Small intestine (tissue), 7 donors: ENCODE measurements around the gene PEDS1. TPM values are rescaled to one million over a fixed set of nuclear protein-coding genes. Genes with fewer than 3 reads are reported as not detected.

Experiments
- DNase-seq, 2 donors: peaks; one replicate each; pipeline versions ENCODE4 v3.0.0 to v3.0.0-alpha.2; 2013
- FAIRE-seq: peaks from 2 replicates; lab custom pipeline; 2012; peaks lifted over from hg19 to GRCh38; lab: Jason Lieb, UNC
- H3K27ac ChIP-seq, 3 donors: one replicate each; pipeline ENCODE4 v1.5.1; 2013; ENCODE audit warnings: low read length in 2 of 3, mild to moderate bottlenecking in 2 of 3, control low read depth in 1 of 3, inconsistent platforms in 1 of 3, low read depth in 1 of 3, moderate library complexity in 1 of 3
- H3K27me3 ChIP-seq, 3 donors: one replicate each; pipeline ENCODE4 v1.6.1; 2013; ENCODE audit warnings: low read length in 3 of 3, inconsistent platforms in 1 of 3; ENCODE audit not compliant: control insufficient read depth in 3 of 3, insufficient read depth in 3 of 3
- H3K36me3 ChIP-seq, 3 donors: one replicate each; pipeline ENCODE4 v1.6.1; 2013; ENCODE audit warnings: low read length in 3 of 3, inconsistent platforms in 1 of 3, low read depth in 1 of 3, mild to moderate bottlenecking in 1 of 3, moderate library complexity in 1 of 3; ENCODE audit not compliant: control insufficient read depth in 3 of 3, insufficient read depth in 2 of 3
- H3K4me1 ChIP-seq, 3 donors: one replicate each; pipeline ENCODE4 v1.6.1; 2013; ENCODE audit warnings: low read length in 2 of 3, inconsistent platforms in 1 of 3, low read depth in 1 of 3, mild to moderate bottlenecking in 1 of 3, moderate library complexity in 1 of 3; ENCODE audit not compliant: control insufficient read depth in 3 of 3, insufficient read depth in 2 of 3
- H3K4me3 ChIP-seq, 3 donors: one replicate each; pipeline ENCODE4 v1.5.1; 2013; ENCODE audit warnings: low read length in 3 of 3, control low read depth in 1 of 3, inconsistent platforms in 1 of 3, low read depth in 1 of 3, mild to moderate bottlenecking in 1 of 3, moderate library complexity in 1 of 3
- H3K9me3 ChIP-seq, 2 donors: one replicate each; pipeline ENCODE4 v1.6.1; 2013; ENCODE audit warnings: low read depth in 1 of 2, low read length in 1 of 2; ENCODE audit not compliant: control insufficient read depth in 2 of 2, insufficient read depth in 1 of 2
- WGBS, 3 donors: extraction: QIAGEN DNeasy Blood & Tissue Kit; methylation state at CpG; one replicate each; pipeline ENCODE4 v1.1.7; 2013; 5-methylcytosine and 5-hydroxymethylcytosine counted together
- polyA plus RNA-seq, 4 donors: library from polyadenylated mRNA; stranded (reverse) in 3 of 4; unstranded in 1 of 4; fragments of 200-250 nt in 3 of 4; fragments of 120-200 nt in 1 of 4; gene quantifications; one replicate each; pipeline versions ENCODE4 v1.2.1 to v1.2.3, GENCODE V29; 2013
- donor health status: healthy with polysubstance abuse.
- donor health status: control.
- donor health status: control.
- donor health status: Bipolar disorder and iron deficiency.
- donor health status: healthy.

Gene PEDS1
- polyA plus RNA-seq, 4 donors = 16.8 to 33.5 (median 19.4) TPM

- WGBS, 3 donors = 77 to 85% (median 80%) methylated on average over 10 of the region's 10 CpGs
These were observed 44.1 kb upstream of the PEDS1 start for GRCh38 chr20:50197463-50198179.

GRCh38 chr20:50196896-50197295 is 43.4 kb upstream of the PEDS1 start:
- FAIRE-seq (no peak), DNase-seq (no peak)
- peaks cover 0 to 6% of the 10 kb centered on the region in 2 donors for H3K9me3 ChIP-seq
- H3K4me1 ChIP-seq = peaks cover 3 to 19% (median 4%) of the 10 kb centered on the region in 3 donors
- H3K36me3 ChIP-seq = peaks cover 0 to 40% (median 0%) of the 10 kb centered on the region in 3 donors
- H3K27me3 ChIP-seq = no peaks in the 10 kb centered on the region
- no peak overlapping the region for H3K4me3 ChIP-seq
- peak overlapping the region in 1 of 3 donors; percentile 47 for H3K27ac ChIP-seq
- WGBS, 3 donors = 90 to 95% (median 91%) methylated on average over 6 of the region's 6 CpGs

More at GRCh38 chr20:50197463-50198179, 44.1 kb upstream of the PEDS1 start:
- H3K4me1 ChIP-seq = peaks cover 3 to 19% (median 4%) of the 10 kb centered on the region in 3 donors
- H3K4me3 ChIP-seq = no peak overlapping the region
- H3K27me3 ChIP-seq = no peaks in the 10 kb centered on the region
- H3K9me3 ChIP-seq = peaks cover 0 to 6% of the 10 kb centered on the region in 2 donors
- FAIRE-seq = no peak
- peak overlapping the region in 1 of 3 donors; percentile 47 for H3K27ac ChIP-seq
- peaks cover 0 to 39% (median 0%) of the 10 kb centered on the region in 3 donors for H3K36me3 ChIP-seq
- no peak for DNase-seq

GRCh38 chr20:50196248-50196647 is 42.7 kb upstream of the PEDS1 start:
- no peak for FAIRE-seq

DNA sequence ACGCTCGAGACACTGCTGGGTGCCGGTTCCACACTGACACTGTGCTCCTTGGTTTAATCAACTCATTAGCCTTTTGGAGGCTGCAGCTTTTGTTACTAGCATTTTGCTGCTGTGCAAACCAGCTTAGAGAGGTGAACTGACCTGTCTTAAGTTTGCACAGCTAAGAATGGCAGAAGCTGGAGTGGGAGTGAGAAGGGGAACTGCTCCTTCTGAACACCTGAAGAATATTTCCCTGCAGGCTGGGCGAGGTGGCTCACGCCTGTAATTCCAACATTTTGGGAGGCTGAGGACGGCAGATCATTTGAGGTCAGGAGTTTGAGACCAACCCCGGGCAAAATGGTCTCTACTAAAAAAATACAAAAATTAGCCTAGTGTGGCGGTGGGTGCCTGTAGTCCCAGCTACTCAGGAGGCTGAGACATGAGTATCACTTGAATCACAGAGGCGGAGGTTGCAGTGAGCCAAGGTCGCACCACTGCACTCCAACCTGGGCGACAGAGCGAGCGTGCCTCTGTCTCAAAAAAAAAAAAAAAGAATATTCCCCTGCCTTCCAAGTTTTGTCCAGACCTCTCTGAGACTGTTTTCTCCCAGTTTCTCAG is 42.1 kb upstream of the PEDS1 start:
- Histone ChIP-seq H3K36me3 (peaks cover 0 to 40% (median 0%) of the 10 kb centered on the region in 3 donors), H3K27ac (peak overlapping the region in 1 of 3 donors; percentile 18), H3K9me3 (peaks cover 0 to 6% of the 10 kb centered on the region in 2 donors), H3K4me3 (no peak overlapping the region), H3K4me1 (peaks cover 3 to 19% (median 4%) of the 10 kb centered on the region in 3 donors), H3K27me3 (no peaks in the 10 kb centered on the region)
- WGBS, 3 donors = 82 to 85% (median 85%) methylated on average over 13 of the region's 13 CpGs
- FAIRE-seq (no peak), DNase-seq (no peak)

More at GRCh38 chr20:50196248-50196647, 42.7 kb upstream of the PEDS1 start:
- Histone ChIP-seq H3K9me3 (peaks cover 0 to 6% of the 10 kb centered on the region in 2 donors), H3K36me3 (peaks cover 0 to 40% (median 0%) of the 10 kb centered on the region in 3 donors), H3K27ac (no peak overlapping the region), H3K4me3 (no peak overlapping the region), H3K27me3 (no peaks in the 10 kb centered on the region), H3K4me1 (peaks cover 3 to 19% (median 4%) of the 10 kb centered on the region in 3 donors)
- WGBS, 3 donors = 82 to 92% (median 92%) methylated on average over 4 of the region's 4 CpGs
- no peak for DNase-seq

GRCh38 chr20:50194831-50195523 is 41.5 kb upstream of the PEDS1 start:
- H3K27me3 ChIP-seq = no peaks in the 10 kb centered on the region
- DNase-seq = no peak
- peaks cover 0 to 6% of the 10 kb centered on the region in 2 donors for H3K9me3 ChIP-seq
- H3K36me3 ChIP-seq = peaks cover 0 to 40% (median 0%) of the 10 kb centered on the region in 3 donors
- H3K4me3 ChIP-seq = no peak overlapping the region
- 74 to 75% (median 74%) methylated on average over 8 of the region's 8 CpGs for WGBS, 3 donors
- H3K4me1 ChIP-seq = peaks cover 3 to 19% (median 4%) of the 10 kb centered on the region in 3 donors
- FAIRE-seq = no peak
- H3K27ac ChIP-seq = peak overlapping the region in 1 of 3 donors; percentile 86

DNA sequence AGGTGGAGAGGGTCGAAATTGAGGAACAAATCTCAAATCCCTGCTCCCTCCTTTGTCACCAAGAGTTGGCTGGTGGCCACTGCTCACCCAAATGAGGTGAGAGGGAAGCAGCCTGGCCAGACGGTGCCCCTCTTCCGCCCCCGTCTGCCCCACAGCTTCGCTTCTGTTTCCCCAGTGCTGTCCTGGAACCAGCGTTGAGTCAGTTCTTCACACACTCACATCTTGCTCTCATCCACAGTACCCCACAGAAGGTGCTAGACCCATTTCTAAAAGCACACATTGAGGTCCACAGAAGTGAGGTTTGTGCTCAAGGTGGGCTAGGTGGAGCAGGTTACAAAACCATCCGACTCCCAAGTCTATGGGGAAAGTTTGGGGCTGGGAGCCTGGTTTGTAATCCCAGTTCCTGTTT is 40.9 kb upstream of the PEDS1 start:
- H3K4me1 ChIP-seq = peaks cover 3 to 23% (median 4%) of the 10 kb centered on the region in 3 donors
- peaks cover 0 to under 1% of the 10 kb centered on the region in 2 donors for H3K9me3 ChIP-seq
- 66 to 77% (median 75%) methylated on average over 7 of the region's 7 CpGs for WGBS, 3 donors
- peak overlapping the region in 1 of 3 donors; percentile 92 for H3K4me3 ChIP-seq
- peak overlapping the region in 1 of 3 donors; percentile 86 for H3K27ac ChIP-seq
- no peaks in the 10 kb centered on the region for H3K27me3 ChIP-seq
- DNase-seq (no peak), FAIRE-seq (no peak)
- peaks cover 0 to 40% (median 0%) of the 10 kb centered on the region in 3 donors for H3K36me3 ChIP-seq

- no peaks in the 10 kb centered on the region for H3K27me3 ChIP-seq
- H3K4me3 ChIP-seq = peak overlapping the region; percentile 70 to 92 (median 92)
- no peak for FAIRE-seq
- no peaks in the 10 kb centered on the region for H3K9me3 ChIP-seq
- H3K4me1 ChIP-seq = peaks cover 3 to 28% (median 4%) of the 10 kb centered on the region in 3 donors
- peak overlapping the region in 1 of 3 donors; percentile 86 for H3K27ac ChIP-seq
- H3K36me3 ChIP-seq = peaks cover 0 to 40% (median 0%) of the 10 kb centered on the region in 3 donors
- DNase-seq = no peak
- WGBS, 3 donors = 63 to 64% (median 63%) methylated on average over 16 of the region's 16 CpGs
These were observed 40.4 kb upstream of the PEDS1 start for GRCh38 chr20:50193836-50194421.
